GM21447 (cell line): ENCODE results near the gene ANKRD10.

ENCODE experiments used
- ATAC-seq: cut with Tn5 transposase; IDR thresholded peaks from one replicate; pipeline ENCODE4 v1.9.1; 2021; ENCODE audit not compliant: unreplicated experiment

Gene ANKRD10

GRCh38 chr13:110915874-110916206 is 971 bp upstream of the ANKRD10 start:
- ATAC-seq: no peak

- peak; percentile 36 for ATAC-seq
Observed at GRCh38 chr13:110914331-110915056, 375 bp downstream of the ANKRD10 start.

GRCh38 chr13:110914081-110914330 is 863 bp downstream of the ANKRD10 start:
- ATAC-seq: peak; percentile 11

GRCh38 chr13:110913322-110914080 is 1.4 kb downstream of the ANKRD10 start:
- ATAC-seq: no peak

- no peak for ATAC-seq
Observed at GRCh38 chr13:110912651-110913051, 2.2 kb downstream of the ANKRD10 start.

GRCh38 chr13:110911880-110912279 is 3.0 kb downstream of the ANKRD10 start:
- no peak for ATAC-seq

- no peak for ATAC-seq
Observed at GRCh38 chr13:110910013-110910890, 4.6 kb downstream of the ANKRD10 start.

GRCh38 chr13:110907951-110908898 is 6.6 kb downstream of the ANKRD10 start:
- no peak for ATAC-seq

- no peak for ATAC-seq
Observed at GRCh38 chr13:110907301-110907700, 7.6 kb downstream of the ANKRD10 start.

- ATAC-seq: no peak
Observed at GRCh38 chr13:110904748-110905147, 10.1 kb downstream of the ANKRD10 start.

GRCh38 chr13:110902370-110902769 is 12.5 kb downstream of the ANKRD10 start:
- no peak for ATAC-seq

- ATAC-seq: no peak
Observed at GRCh38 chr13:110897521-110897920, 17.3 kb downstream of the ANKRD10 start.

- ATAC-seq: no peak
Observed at GRCh38 chr13:110897014-110897413, 17.9 kb downstream of the ANKRD10 start.

GRCh38 chr13:110894086-110894485 is 20.8 kb downstream of the ANKRD10 start:
- no peak for ATAC-seq

GRCh38 chr13:110893571-110893970 is 21.3 kb downstream of the ANKRD10 start:
- ATAC-seq: no peak

GRCh38 chr13:110890279-110891165 is 24.3 kb downstream of the ANKRD10 start:
- no peak for ATAC-seq

GRCh38 chr13:110888390-110888789 is 26.5 kb downstream of the ANKRD10 start:
- no peak for ATAC-seq

- no peak for ATAC-seq
Observed at GRCh38 chr13:110887597-110888333, 27.1 kb downstream of the ANKRD10 start.
